SK-N-MC (cell line): ENCODE measurements around the gene CPNE5.

Experiments used
- EZH2 ChIP-seq: fragments of 200-600 bp; sonication (generic); IDR thresholded peaks from one replicate; pipeline ENCODE4 v1.6.1; 2017; ENCODE audit warnings: antibody characterized with exemption
- FOXP2 ChIP-seq: optimal IDR thresholded peaks from 2 replicates; pipeline ENCODE3; 2011; ENCODE audit warnings: mild to moderate bottlenecking, moderate library complexity; ENCODE audit not compliant: insufficient read depth; ENCODE audit errors: extremely low read length, control extremely low read depth
- POLR2AphosphoS5 ChIP-seq: IDR thresholded peaks from 2 replicates; pipeline ENCODE4 v1.6.1; 2012; ENCODE audit warnings: mild to moderate bottlenecking, low read depth, low read length, borderline replicate concordance

DNA sequence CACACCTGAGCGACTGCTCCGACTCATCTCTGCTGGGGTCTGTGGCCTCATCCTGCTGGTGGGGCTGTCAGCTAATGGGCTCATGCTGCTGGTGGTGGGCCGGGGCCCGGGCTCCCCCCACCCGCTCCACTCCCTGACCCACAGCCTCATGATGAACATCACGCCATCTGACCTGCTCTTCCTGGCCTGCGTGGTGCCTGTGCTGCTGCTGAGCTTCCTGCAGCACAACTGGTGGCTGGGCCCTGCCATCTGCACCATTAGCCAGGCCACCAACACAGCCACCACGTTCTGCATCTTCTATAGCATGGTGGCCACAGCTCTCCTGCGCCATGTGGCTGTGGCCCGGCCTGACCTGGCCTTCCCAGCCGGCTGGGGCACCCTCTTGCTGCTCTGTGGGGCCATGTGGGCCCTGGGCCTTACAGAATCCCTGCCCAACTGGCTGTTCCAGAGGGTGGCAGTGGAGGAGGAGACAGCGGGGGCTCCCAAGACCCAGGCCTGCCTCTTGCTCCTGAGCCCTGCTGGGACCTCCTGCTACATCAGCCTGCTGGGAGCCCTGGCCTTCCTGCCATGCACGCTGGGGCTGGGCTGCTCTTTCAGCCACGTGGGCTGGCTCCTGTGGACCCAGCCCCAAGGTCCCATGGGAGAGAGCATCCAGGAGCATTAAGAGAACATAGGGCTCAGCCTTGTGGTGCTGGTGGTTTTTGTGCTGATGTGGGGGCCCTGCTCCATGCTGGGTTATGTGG, 102.0 kb downstream of the CPNE5 start:
- TF ChIP-seq POLR2AphosphoS5, result no peak
- no peak for TF ChIP-seq EZH2
- no peak for TF ChIP-seq FOXP2
